Osteoblast (primary cell): ENCODE measurements around the gene HAO2. TPM values are rescaled to one million over a fixed set of nuclear protein-coding genes. Genes with fewer than 3 reads are reported as not detected.

Experiments
- DNase-seq: peaks from one replicate; pipeline ENCODE4 v3.0.0; 2011; ENCODE audit warnings: low spot score, mixed read lengths; ENCODE audit not compliant: insufficient read length; ENCODE audit errors: missing footprints
- H2AFZ ChIP-seq: 2 replicates; pipeline ENCODE4 v1.6.0; 2011; ENCODE audit warnings: mild to moderate bottlenecking, low read length
- H3K27ac ChIP-seq: 2 replicates; pipeline ENCODE4 v1.5.1; 2011; ENCODE audit warnings: mild to moderate bottlenecking, low read depth, low read length, moderate library complexity
- H3K27me3 ChIP-seq: 2 replicates; pipeline ENCODE4 v1.6.0; 2012; ENCODE audit warnings: mild to moderate bottlenecking, control low read depth, inconsistent platforms, low read length, moderate library complexity; ENCODE audit not compliant: insufficient read depth
- H3K36me3 ChIP-seq: 2 replicates; pipeline ENCODE4 v1.5.1; 2011; ENCODE audit warnings: mild to moderate bottlenecking, low read length, control low read depth, moderate library complexity; ENCODE audit not compliant: insufficient read depth
- H3K4me1 ChIP-seq: 2 replicates; pipeline ENCODE4 v1.5.1; 2011; ENCODE audit warnings: mild to moderate bottlenecking, low read length, control low read depth, moderate library complexity; ENCODE audit not compliant: insufficient read depth
- H3K4me2 ChIP-seq: 2 replicates; pipeline ENCODE4 v1.6.0; 2011; ENCODE audit warnings: mild to moderate bottlenecking, low read length; ENCODE audit not compliant: insufficient read depth
- H3K4me3 ChIP-seq: fragments of 200-600 bp; sonication (generic); 3 replicates; pipeline ENCODE4 v1.5.1; 2012; ENCODE audit warnings: mild to moderate bottlenecking, low read length, inconsistent platforms; ENCODE audit not compliant: insufficient read depth
- H3K79me2 ChIP-seq: 2 replicates; pipeline ENCODE4 v1.6.0; 2012; ENCODE audit warnings: mild to moderate bottlenecking, low read length, control low read depth, inconsistent platforms; ENCODE audit not compliant: insufficient read depth
- H3K9me3 ChIP-seq: 2 replicates; pipeline ENCODE4 v1.5.1; 2011; ENCODE audit warnings: low read depth, low read length, control low read depth
- H4K20me1 ChIP-seq: 2 replicates; pipeline ENCODE4 v1.6.0; 2012; ENCODE audit warnings: mild to moderate bottlenecking, low read length, control low read depth; ENCODE audit not compliant: insufficient read depth
- CTCF ChIP-seq: IDR thresholded peaks from 2 replicates; pipeline ENCODE4 v1.5.1; 2011; ENCODE audit warnings: mild to moderate bottlenecking, low read depth, low read length, moderate library complexity; ENCODE audit errors: extremely low read depth
- total RNA-seq: library from RNA; depleted of rRNA; stranded (reverse); fragments of >200 nt; gene quantifications from 2 replicates; pipeline ENCODE4 v1.2.3, GENCODE V29; 2012

The HAO2 gene
- not detected in 2 replicates for total RNA-seq

DNA sequence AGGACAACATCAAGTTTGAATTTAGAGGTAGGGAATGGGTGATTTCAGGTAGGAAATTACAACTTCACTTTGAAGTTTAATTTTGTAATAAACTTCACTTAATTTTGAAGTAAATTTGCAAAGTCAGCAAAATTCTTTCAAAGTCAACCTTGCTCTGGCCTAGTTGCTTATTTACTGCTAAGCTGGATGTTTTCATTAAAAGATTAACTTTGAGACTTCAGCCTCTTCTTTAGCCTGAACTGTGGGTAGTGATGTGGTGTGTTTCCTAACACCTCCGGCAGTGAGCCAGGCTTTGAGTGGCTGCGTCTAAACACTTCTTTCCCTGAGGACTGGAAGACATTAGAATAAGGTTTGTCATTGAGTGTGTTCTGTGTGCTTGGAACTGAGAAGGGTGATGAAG lies at the start of gene HAO2:
Gene HAO2 (plus strand): TSS at position 232 of the 400 bp plus-strand sequence. CDS start 12,301 bp downstream, outside the sequence.
- peaks cover 4% of the 10 kb centered on the region for H3K4me1 ChIP-seq
- H3K27ac ChIP-seq, result no peak within 1 kb of the TSS
- H3K9me3 ChIP-seq, result no peaks in the 10 kb centered on the region
- no peak within 1 kb of the TSS for H2AFZ ChIP-seq
- no peak for DNase-seq
- no peaks in the 10 kb centered on the region for H3K36me3 ChIP-seq
- TF ChIP-seq CTCF, result no peak
- H4K20me1 ChIP-seq, result no peaks in the 10 kb centered on the region
- no peak within 1 kb of the TSS for H3K4me3 ChIP-seq
- peaks cover 35% of the 10 kb centered on the region for H3K27me3 ChIP-seq
- no peaks in the 10 kb centered on the region for H3K79me2 ChIP-seq
- no peak within 1 kb of the TSS for H3K4me2 ChIP-seq

- no peak overlapping the region for H3K4me2 ChIP-seq
- H3K79me2 ChIP-seq, result no peaks in the 10 kb centered on the region
- H3K4me1 ChIP-seq, result no peaks in the 10 kb centered on the region
- no peaks in the 10 kb centered on the region for H4K20me1 ChIP-seq
- DNase-seq, result no peak
- H3K27me3 ChIP-seq, result no peaks in the 10 kb centered on the region
- no peaks in the 10 kb centered on the region for H3K9me3 ChIP-seq
- no peak overlapping the region for H3K27ac ChIP-seq
- no peak overlapping the region for H3K4me3 ChIP-seq
- no peaks in the 10 kb centered on the region for H3K36me3 ChIP-seq
- H2AFZ ChIP-seq, result no peak overlapping the region
- TF ChIP-seq CTCF, result no peak
These were observed 48.5 kb upstream of the HAO2 start for GRCh38 chr1:119320100-119320499.

DNA sequence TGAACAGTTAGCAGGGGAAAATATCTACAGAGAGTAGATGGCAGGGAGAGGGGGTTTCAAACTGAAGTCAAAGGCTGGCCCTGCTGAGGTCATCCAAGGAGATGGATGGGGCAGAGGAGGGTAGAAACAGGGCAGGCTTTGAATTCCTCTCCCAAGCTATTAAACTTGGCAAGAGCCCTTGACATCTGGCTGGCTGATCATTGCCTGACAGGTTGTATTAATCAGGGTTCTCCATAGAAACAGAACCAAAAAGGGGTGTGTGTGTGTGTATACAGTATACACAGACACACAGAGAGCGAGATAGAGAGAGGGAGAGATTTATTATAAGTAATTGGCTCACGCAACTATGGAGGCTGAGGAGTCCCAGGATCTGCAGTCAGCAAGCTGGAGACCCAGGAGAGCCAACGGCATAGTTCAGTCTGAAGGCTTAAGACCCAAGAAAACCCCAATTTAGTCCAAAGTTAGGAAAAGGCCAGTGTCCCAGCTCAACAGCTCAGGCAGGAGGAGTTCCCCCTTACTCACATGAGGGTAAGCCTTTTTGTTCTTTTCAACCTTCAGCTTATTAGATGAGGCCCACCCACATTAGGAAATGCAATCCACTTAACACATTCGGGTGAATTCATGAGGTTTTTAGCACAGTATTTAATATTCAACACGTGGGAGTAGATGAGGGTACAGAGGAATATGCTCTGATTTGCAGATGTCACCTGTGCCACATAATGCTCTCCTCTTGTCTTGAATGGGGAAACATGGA lies 46.7 kb upstream of the HAO2 start:
- no peaks in the 10 kb centered on the region for H4K20me1 ChIP-seq
- H3K27ac ChIP-seq, result no peak overlapping the region
- no peaks in the 10 kb centered on the region for H3K79me2 ChIP-seq
- no peak for TF ChIP-seq CTCF
- H3K4me2 ChIP-seq, result no peak overlapping the region
- no peaks in the 10 kb centered on the region for H3K9me3 ChIP-seq
- no peaks in the 10 kb centered on the region for H3K27me3 ChIP-seq
- H3K36me3 ChIP-seq, result no peaks in the 10 kb centered on the region
- no peaks in the 10 kb centered on the region for H3K4me1 ChIP-seq
- no peak overlapping the region for H2AFZ ChIP-seq
- no peak for DNase-seq
- no peak overlapping the region for H3K4me3 ChIP-seq

DNA sequence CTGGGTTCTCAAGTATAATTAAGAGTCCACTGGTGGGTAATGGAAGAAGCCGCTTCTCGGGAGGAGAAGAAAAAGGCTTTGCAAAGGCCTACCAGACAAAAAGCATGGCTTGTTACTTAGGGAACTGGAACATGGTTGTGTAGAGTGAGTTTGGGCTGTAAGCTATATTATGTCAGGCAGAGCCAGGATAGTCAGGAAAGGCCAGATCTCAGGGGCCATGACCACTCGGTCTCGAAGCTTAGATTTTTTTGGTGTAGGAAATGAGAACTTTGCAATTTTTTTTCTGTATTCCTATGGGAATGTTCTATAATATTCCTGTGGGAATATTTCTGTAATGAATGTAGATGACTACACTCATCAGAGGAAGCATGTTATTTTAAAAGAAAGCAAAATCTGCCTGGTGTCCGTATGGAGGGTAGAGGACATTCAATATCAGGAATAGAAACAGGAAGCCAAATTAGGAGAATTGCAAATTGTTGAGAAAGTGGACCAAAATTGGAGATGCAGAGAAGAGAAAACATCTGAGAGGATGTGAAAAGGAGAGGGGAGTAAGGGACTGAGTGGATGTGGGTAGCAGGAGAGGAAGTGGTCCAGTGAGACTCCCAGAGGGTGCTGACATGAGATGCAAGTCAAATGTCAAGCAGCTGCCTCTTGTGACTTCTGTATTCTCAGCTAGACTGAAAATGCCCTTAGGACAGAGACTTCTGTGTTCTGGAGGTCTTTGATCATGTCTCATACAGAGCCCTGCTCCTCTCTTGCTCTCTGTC lies 45.2 kb upstream of the HAO2 start:
- no peak for DNase-seq

More for the DNA sequence above, 45.2 kb upstream of the HAO2 start:
- Histone ChIP-seq H3K4me1 (no peaks in the 10 kb centered on the region), H3K4me3 (no peak overlapping the region), H4K20me1 (no peaks in the 10 kb centered on the region), H3K36me3 (no peaks in the 10 kb centered on the region), H3K4me2 (no peak overlapping the region), H3K79me2 (no peaks in the 10 kb centered on the region), H2AFZ (no peak overlapping the region), H3K27ac (no peak overlapping the region), H3K27me3 (no peaks in the 10 kb centered on the region), H3K9me3 (no peaks in the 10 kb centered on the region)
- no peak for TF ChIP-seq CTCF
